A549 (cell line): ENCODE data around the gene FBXO10. TPM values are rescaled to one million over a fixed set of nuclear protein-coding genes. Genes with fewer than 3 reads are reported as not detected.

Experiments
- ATAC-seq, 2 experiments: fragments of 200-7000 bp in 1 of 2; fragments of >200 bp in 1 of 2; cut with Nextera tagmentation in 1 of 2; cut with Tn5 transposase in 1 of 2; 3 replicates each; pipeline versions ENCODE4 v1.8.0 to v1.9.1; 2018 to 2020; ENCODE audit warnings: mild to moderate bottlenecking in 1 of 2, moderate library complexity in 1 of 2
- CTCF ChIA-PET: fragments of 300-600 bp; sonication (Branson Sonifier 250); formaldehyde crosslinking; extraction: SDS; loops from one replicate; lab custom pipeline; 2021; ENCODE audit warnings: antibody characterized with exemption, inconsistent platforms; lab: Yijun Ruan, JAX
- POLR2A ChIA-PET: fragments of 350-600 bp; formaldehyde crosslinking; extraction: SDS; loops from one replicate; lab custom pipeline; 2021; ENCODE audit warnings: antibody characterized with exemption, inconsistent platforms; lab: Yijun Ruan, JAX
- DNase-seq, 2 experiments: peaks; one replicate each; pipeline versions ENCODE4 v3.0.0 to v3.0.0-alpha.2; 2011 to 2016; ENCODE audit warnings: low read depth in 1 of 2, low spot score in 1 of 2
- FAIRE-seq: peaks from 2 replicates; lab custom pipeline; 2011; peaks lifted over from hg19 to GRCh38; lab: Jason Lieb, UNC
- H3K27ac ChIP-seq, 2 experiments: fragments of >200 bp; sonication (Bioruptor Twin); formaldehyde crosslinking; 3 replicates each; pipeline ENCODE4 v1.5.1; 2016 to 2017
- H3K4me1 ChIP-seq: fragments of >200 bp; sonication (Bioruptor Twin); formaldehyde crosslinking; 3 replicates; pipeline ENCODE4 v1.6.1; 2016
- H3K4me2 ChIP-seq: fragments of >200 bp; sonication (Bioruptor Twin); formaldehyde crosslinking; 3 replicates; pipeline ENCODE4 v1.6.1; 2016
- H3K4me3 ChIP-seq: fragments of >200 bp; sonication (Bioruptor Twin); formaldehyde crosslinking; 3 replicates; pipeline ENCODE4 v1.5.1; 2016
- H3K9me3 ChIP-seq: fragments of >200 bp; sonication (Bioruptor Twin); formaldehyde crosslinking; 3 replicates; pipeline ENCODE4 v1.6.1; 2016
- BHLHE40 ChIP-seq: IDR thresholded peaks from 2 replicates; pipeline ENCODE4 v1.6.1; 2012; ENCODE audit warnings: low read depth, low read length, inconsistent platforms
- CHD4 ChIP-seq: fragments of 200-600 bp; sonication (generic); IDR thresholded peaks from 2 replicates; pipeline ENCODE4 v1.6.1; 2016; ENCODE audit warnings: antibody characterized with exemption, mild to moderate bottlenecking, borderline replicate concordance
- EHF ChIP-seq: fragments of 250-450 bp; sonication (Bioruptor Pico); IDR thresholded peaks from 2 replicates; pipeline ENCODE4 v1.5.0; 2020; ENCODE audit warnings: mild to moderate bottlenecking
- EHMT2 ChIP-seq: fragments of 200-600 bp; sonication (generic); IDR thresholded peaks from 2 replicates; pipeline ENCODE4 v1.6.1; 2016; ENCODE audit warnings: antibody characterized with exemption, low read depth, mild to moderate bottlenecking, moderate library complexity
- ESRRA ChIP-seq: fragments of 150-350 bp; IDR thresholded peaks from 2 replicates; pipeline ENCODE4 v1.6.1; 2014; ENCODE audit warnings: mild to moderate bottlenecking, low read length, borderline replicate concordance
- FOSB ChIP-seq: fragments of 250-450 bp; sonication (Bioruptor Pico); IDR thresholded peaks from 2 replicates; pipeline ENCODE4 v1.5.0; 2020; ENCODE audit warnings: mild to moderate bottlenecking, moderate library complexity
- FOSL2 ChIP-seq, 2 experiments: fragments of 450-650 bp in 1 of 2; fragments of >200 bp in 1 of 2; sonication (Bioruptor Twin) in 1 of 2; formaldehyde crosslinking; IDR thresholded peaks; 2 replicates each; pipeline versions ENCODE4 v1.5.0 to v1.6.1; 2016 to 2020; ENCODE audit warnings: mild to moderate bottlenecking in 1 of 2, moderate library complexity in 1 of 2
- HOXA7 ChIP-seq: fragments of 250-450 bp; sonication (Bioruptor Pico); IDR thresholded peaks from 2 replicates; pipeline ENCODE4 v1.5.0; 2020; ENCODE audit warnings: mild to moderate bottlenecking, moderate library complexity
- HOXB13 ChIP-seq: fragments of 250-450 bp; sonication (Bioruptor Pico); IDR thresholded peaks from 2 replicates; pipeline ENCODE4 v1.5.0; 2020; ENCODE audit warnings: low read depth, mild to moderate bottlenecking, moderate library complexity
- MAZ ChIP-seq: fragments of 150-350 bp; IDR thresholded peaks from 2 replicates; pipeline ENCODE4 v1.6.1; 2014; ENCODE audit warnings: antibody characterized with exemption, low read depth, low read length, borderline replicate concordance
- MYC ChIP-seq: IDR thresholded peaks from 2 replicates; pipeline ENCODE4 v1.6.1; 2012; ENCODE audit warnings: mild to moderate bottlenecking, inconsistent platforms, low read length, improper control_type of control experiment, borderline replicate concordance
- NR3C1 ChIP-seq: fragments of >200 bp; sonication (Bioruptor Twin); formaldehyde crosslinking; IDR thresholded peaks from 3 replicates; pipeline ENCODE4 v1.6.1; 2017
- RFX5 ChIP-seq: fragments of 450-650 bp; IDR thresholded peaks from 2 replicates; pipeline ENCODE4 v1.7.1; 2014; ENCODE audit warnings: antibody characterized with exemption, mild to moderate bottlenecking, moderate library complexity
- RNF2 ChIP-seq: fragments of 200-600 bp; sonication (generic); IDR thresholded peaks from 2 replicates; pipeline ENCODE4 v1.6.1; 2016; ENCODE audit warnings: low read depth, mild to moderate bottlenecking, antibody characterized with exemption, moderate library complexity, borderline replicate concordance
- TFCP2L1 ChIP-seq: fragments of 250-450 bp; sonication (Bioruptor Pico); IDR thresholded peaks from 2 replicates; pipeline ENCODE4 v1.5.0; 2021; ENCODE audit warnings: mild to moderate bottlenecking
- ZC3H11A ChIP-seq: fragments of 450-650 bp; IDR thresholded peaks from 2 replicates; pipeline ENCODE4 v1.6.1; 2014; ENCODE audit warnings: antibody characterized with exemption, mild to moderate bottlenecking
- WGBS: methylation state at CpG from one replicate; pipeline ENCODE4 v1.1.6; 2017; ENCODE audit errors: missing lambda C conversion rate; 5-methylcytosine and 5-hydroxymethylcytosine counted together
- polyA plus RNA-seq, 4 experiments: library from polyadenylated mRNA; depleted of rRNA in 3 of 4; stranded (reverse); fragments of >200 nt; fragmentation: RNase III in 1 of 4; extraction: RNeasy Plus Mini Kit Qiagen cat#74134 plus additional on column Dnase treatment in 1 of 4; gene quantifications; 2 replicates in 3 of 4; 3 replicates in 1 of 4; pipeline ENCODE4 v1.2.3, GENCODE V29; 2011 to 2017
- TF ChIP-seq, protein P1 (sequence below): fragments of >200 bp; sonication (Bioruptor Twin); formaldehyde crosslinking; IDR thresholded peaks from 3 replicates; pipeline ENCODE4 v1.6.1; 2016
- TF ChIP-seq, protein P2 (sequence below): fragments of 250-450 bp; sonication (Bioruptor Pico); IDR thresholded peaks from 2 replicates; pipeline ENCODE4 v1.5.0; 2020; ENCODE audit warnings: low read depth, mild to moderate bottlenecking, moderate library complexity
- TF ChIP-seq, protein P3 (sequence below): fragments of 450-650 bp; IDR thresholded peaks from 2 replicates; pipeline ENCODE4 v1.6.1; 2014; ENCODE audit warnings: antibody characterized with exemption

FBXO10 gene
- polyA plus RNA-seq, 2 of the 4 experiments (the other 2 are of a cell fraction), result 5.0 to 5.3 TPM

DNA sequence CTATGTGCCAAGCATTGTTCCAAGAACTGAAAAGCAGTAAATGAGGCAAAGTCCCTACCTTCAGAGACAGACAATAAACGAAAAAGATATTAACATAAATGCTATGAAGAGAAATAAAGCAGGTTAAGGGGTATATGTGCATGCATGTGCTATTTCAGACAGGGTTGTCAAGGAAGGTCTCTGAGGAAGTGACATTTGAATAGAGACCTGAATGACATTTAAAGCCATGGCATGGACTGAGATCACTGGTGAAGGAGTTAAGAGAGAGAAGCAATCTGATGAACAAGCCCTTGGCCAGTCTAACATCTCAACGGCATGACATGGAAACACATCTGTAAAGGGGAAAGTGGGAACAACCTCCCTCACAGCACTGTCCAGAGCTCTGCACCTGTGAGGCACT, 14.5 kb downstream of the FBXO10 start:
- FAIRE-seq (no peak), DNase-seq (no peak), ATAC-seq (no peak)
- Histone ChIP-seq H3K4me1 (no peaks in the 10 kb centered on the region), H3K4me2 (no peak overlapping the region), H3K4me3 (no peak overlapping the region), H3K27ac (no peak overlapping the region), H3K9me3 (peaks cover 12% of the 10 kb centered on the region)
- ChIA-PET POLR2A (no interaction called here), CTCF (interaction anchor here (0.9 kb wide), 1 partner anchor 15 kb away, joined by 3 read pairs; the partner anchor contains the start of gene FBXO10)
- 35% methylated on average over 2 of the region's 2 CpGs for WGBS
- TF ChIP-seq HOXA7 (CRISPR knock-in tag), result no peak

DNA sequence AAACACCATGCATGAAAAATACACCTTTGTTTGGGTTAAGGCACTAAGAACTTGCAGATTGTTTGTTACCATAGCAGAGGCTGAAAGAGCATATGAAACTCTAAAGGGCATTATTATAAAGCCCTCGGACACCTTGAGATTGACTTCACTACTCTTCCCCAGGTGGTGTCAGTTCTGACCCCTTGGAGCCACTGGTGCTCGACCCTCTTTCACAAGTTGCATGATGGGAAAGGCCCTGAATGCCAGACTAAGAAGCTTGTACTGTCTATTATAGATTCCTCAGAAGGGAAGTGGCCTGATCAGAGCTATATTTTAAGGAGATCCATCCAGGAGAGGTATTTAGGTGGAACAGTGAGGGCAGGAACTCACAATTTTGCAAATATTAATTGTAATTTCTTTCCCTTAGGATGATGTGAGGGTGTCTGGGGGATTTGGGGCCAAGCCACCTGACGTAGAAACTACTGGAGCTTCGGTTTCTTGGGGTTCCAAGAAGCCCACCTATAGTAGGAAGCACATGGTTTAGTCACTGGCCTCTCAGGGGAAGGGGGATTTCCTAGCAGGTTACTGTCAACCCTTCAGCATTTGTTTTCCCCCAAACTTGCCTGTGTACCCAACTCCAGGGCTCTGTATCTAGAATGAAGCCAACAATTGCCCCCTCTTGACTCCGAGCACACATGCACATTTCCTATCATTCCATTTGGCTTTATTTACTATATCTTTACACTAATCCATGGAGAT, 16.2 kb downstream of the FBXO10 start:
- CTCF ChIA-PET, result interaction anchor here (1.7 kb wide), 1 partner anchor 16 kb away, joined by 3 read pairs; the partner anchor contains the start of gene FBXO10
- FAIRE-seq (no peak), ATAC-seq (no peak)
- Histone ChIP-seq H3K9me3 (peaks cover 12% of the 10 kb centered on the region), H3K4me1 (no peaks in the 10 kb centered on the region)
- TF ChIP-seq CHD4 (no peak), TFCP2L1 (CRISPR knock-in tag) (no peak), EHF (no peak), HOXA7 (CRISPR knock-in tag) (no peak), FOSL2 (IDR thresholded peaks at IDR 0.05) (no peak), FOSL2 (CRISPR knock-in tag; IDR thresholded peaks at IDR 0.05) (no peak), BHLHE40 (no peak), RFX5 (no peak), RNF2 (no peak), ESRRA (no peak)
- TF ChIP-seq, protein P1, sequence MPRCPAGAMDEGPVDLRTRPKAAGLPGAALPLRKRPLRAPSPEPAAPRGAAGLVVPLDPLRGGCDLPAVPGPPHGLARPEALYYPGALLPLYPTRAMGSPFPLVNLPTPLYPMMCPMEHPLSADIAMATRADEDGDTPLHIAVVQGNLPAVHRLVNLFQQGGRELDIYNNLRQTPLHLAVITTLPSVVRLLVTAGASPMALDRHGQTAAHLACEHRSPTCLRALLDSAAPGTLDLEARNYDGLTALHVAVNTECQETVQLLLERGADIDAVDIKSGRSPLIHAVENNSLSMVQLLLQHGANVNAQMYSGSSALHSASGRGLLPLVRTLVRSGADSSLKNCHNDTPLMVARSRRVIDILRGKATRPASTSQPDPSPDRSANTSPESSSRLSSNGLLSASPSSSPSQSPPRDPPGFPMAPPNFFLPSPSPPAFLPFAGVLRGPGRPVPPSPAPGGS, result no peak
- TF ChIP-seq, protein P2, sequence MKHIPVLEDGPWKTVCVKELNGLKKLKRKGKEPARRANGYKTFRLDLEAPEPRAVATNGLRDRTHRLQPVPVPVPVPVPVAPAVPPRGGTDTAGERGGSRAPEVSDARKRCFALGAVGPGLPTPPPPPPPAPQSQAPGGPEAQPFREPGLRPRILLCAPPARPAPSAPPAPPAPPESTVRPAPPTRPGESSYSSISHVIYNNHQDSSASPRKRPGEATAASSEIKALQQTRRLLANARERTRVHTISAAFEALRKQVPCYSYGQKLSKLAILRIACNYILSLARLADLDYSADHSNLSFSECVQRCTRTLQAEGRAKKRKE (CRISPR knock-in tag), result no peak
- TF ChIP-seq, protein P3, sequence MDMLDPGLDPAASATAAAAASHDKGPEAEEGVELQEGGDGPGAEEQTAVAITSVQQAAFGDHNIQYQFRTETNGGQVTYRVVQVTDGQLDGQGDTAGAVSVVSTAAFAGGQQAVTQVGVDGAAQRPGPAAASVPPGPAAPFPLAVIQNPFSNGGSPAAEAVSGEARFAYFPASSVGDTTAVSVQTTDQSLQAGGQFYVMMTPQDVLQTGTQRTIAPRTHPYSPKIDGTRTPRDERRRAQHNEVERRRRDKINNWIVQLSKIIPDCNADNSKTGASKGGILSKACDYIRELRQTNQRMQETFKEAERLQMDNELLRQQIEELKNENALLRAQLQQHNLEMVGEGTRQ, result no peak
- TF ChIP-seq, all 56 proteins: peak for 0
- Histone ChIP-seq H3K4me3 (no peak overlapping the region), H3K27ac (no peak overlapping the region), H3K4me2 (no peak overlapping the region)
- 85% methylated on average over 5 of the region's 5 CpGs for WGBS
- DNase-seq, result no peak
- POLR2A ChIA-PET, result no interaction called here

DNA sequence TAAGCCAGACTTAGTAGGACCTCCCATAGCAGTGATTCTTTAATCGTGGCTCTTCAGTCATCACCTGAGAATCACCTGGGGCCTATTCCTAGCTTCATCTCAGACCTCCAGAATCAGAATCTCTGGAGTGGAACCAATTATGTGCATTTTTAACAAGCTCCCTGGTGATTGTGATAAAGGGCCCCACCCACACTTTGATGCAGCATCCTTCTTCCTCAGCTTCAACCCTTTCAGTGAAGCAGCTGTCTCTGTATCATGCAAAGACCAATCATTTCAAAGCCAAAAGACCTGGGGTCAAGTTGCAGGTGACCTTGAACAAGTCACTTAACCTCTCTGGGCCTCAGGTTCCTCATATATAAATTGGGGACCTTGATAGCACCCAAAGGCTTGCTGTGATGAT, 17.1 kb downstream of the FBXO10 start:
- ChIA-PET CTCF (interaction anchor here (0.8 kb wide), 1 partner anchor 20 kb away, joined by 3 read pairs; no protein-coding TSS in a partner anchor), POLR2A (interaction anchor here (1.4 kb wide), 1 partner anchor 33 kb away, joined by 5 read pairs; the partner anchor contains the start of gene TOMM5)
- Histone ChIP-seq H3K4me1 (no peaks in the 10 kb centered on the region), H3K9me3 (peaks cover 7% of the 10 kb centered on the region), H3K4me2 (no peak overlapping the region), H3K27ac (no peak overlapping the region), H3K4me3 (no peak overlapping the region)
- 81% methylated on average over 1 of the region's 1 CpG for WGBS
- no peak for TF ChIP-seq EHMT2
- TF ChIP-seq NR3C1, result no peak
- TF ChIP-seq MAZ, result no peak
- no peak for TF ChIP-seq ZC3H11A
- no peak for TF ChIP-seq ESRRA
- no peak for TF ChIP-seq MYC
- TF ChIP-seq, protein P2 (CRISPR knock-in tag), result no peak
- TF ChIP-seq HOXB13, result no peak
- no peak for TF ChIP-seq FOSB
- no peak for TF ChIP-seq RNF2
- ATAC-seq, result no peak
- no peak for FAIRE-seq
- no peak for DNase-seq
